Measurements from ENCODE around the gene OLFML1. TPM values are rescaled to one million over a fixed set of nuclear protein-coding genes. Genes with fewer than 3 reads are reported as not detected.

OLFML1 gene
- polyA plus RNA-seq, 4 donors, result 0.81 to 7.7 (median 2.5) TPM; not detected in 1

DNA sequence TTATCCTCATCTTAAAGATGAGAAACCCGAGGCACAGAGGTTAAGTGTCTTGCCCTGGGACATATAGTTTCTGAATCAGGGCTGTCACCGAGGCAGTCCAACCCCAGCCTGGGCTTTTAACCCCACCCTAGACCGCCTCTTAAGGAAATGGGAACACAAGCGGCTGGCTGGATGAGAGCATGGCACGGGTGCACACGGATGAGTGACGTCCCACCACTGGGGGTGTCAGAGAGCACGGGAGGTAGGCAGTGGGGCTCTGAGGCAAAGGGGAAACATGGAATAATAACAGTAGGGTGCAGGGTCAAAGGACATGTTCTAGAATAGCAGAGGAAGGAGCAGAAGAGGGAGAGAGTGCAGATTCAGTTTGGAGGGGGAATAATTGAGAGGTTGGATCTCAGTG lies 50.8 kb downstream of the OLFML1 start:
- DNase-seq (peak; percentile 65 to 76), FAIRE-seq (no peak)
- H3K4me1 ChIP-seq (ENCODE audit: control insufficient read depth in 3 of 3, insufficient read depth in 2 of 3, low read depth in 1 of 3, low read length in 2 of 3), result peaks cover 2 to 11% (median 5%) of the 10 kb centered on the region in 3 donors
- H3K9me3 ChIP-seq (ENCODE audit: control insufficient read depth in 2 of 2, insufficient read depth in 1 of 2, low read depth in 1 of 2, low read length in 1 of 2), result no peaks in the 10 kb centered on the region
- 9 to 27% (median 12%) methylated on average over 8 of the region's 8 CpGs for WGBS, 3 donors
- H3K27me3 ChIP-seq (ENCODE audit: control insufficient read depth in 3 of 3, insufficient read depth in 3 of 3, low read length in 3 of 3), result no peaks in the 10 kb centered on the region
- peaks cover 0 to 7% (median 0%) of the 10 kb centered on the region in 3 donors for H3K36me3 ChIP-seq (ENCODE audit: control insufficient read depth in 3 of 3, insufficient read depth in 2 of 3, low read depth in 1 of 3, low read length in 3 of 3)
- H3K27ac ChIP-seq (ENCODE audit: low read depth in 1 of 3, low read length in 2 of 3), result no peak overlapping the region
- H3K4me3 ChIP-seq (ENCODE audit: low read depth in 1 of 3, low read length in 3 of 3), result no peak overlapping the region

DNA sequence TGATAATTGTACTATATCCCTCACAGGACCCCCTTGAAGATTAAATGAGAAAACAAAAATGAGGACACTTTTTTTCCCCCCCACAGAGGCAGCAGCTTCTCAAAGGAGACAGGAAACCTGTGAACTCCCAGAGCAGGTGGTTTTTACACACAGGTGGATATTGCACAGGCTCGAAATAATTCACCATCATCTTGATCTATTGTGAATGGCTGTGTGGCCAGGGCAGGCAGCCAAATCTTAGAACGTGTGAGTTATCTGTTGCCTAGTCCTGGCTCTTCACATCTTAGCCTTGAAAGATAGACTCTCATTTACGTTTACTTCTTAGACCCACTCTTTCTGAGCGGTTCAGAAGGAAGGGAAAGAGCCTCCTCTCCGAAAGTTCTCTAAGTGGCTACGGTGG lies 52.0 kb downstream of the OLFML1 start:
- Histone ChIP-seq H3K4me3 (ENCODE audit: low read depth in 1 of 3, low read length in 3 of 3) (no peak overlapping the region), H3K36me3 (ENCODE audit: control insufficient read depth in 3 of 3, insufficient read depth in 2 of 3, low read depth in 1 of 3, low read length in 3 of 3) (peaks cover 0 to 7% (median 0%) of the 10 kb centered on the region in 3 donors), H3K4me1 (ENCODE audit: control insufficient read depth in 3 of 3, insufficient read depth in 2 of 3, low read depth in 1 of 3, low read length in 2 of 3) (peaks cover 2 to 11% (median 5%) of the 10 kb centered on the region in 3 donors), H3K27ac (ENCODE audit: low read depth in 1 of 3, low read length in 2 of 3) (no peak overlapping the region), H3K27me3 (ENCODE audit: control insufficient read depth in 3 of 3, insufficient read depth in 3 of 3, low read length in 3 of 3) (no peaks in the 10 kb centered on the region), H3K9me3 (ENCODE audit: control insufficient read depth in 2 of 2, insufficient read depth in 1 of 2, low read depth in 1 of 2, low read length in 1 of 2) (no peaks in the 10 kb centered on the region)
- DNase-seq (no peak), FAIRE-seq (no peak)
- WGBS, 3 donors, result 64 to 72% (median 66%) methylated on average over 6 of the region's 6 CpGs

DNA sequence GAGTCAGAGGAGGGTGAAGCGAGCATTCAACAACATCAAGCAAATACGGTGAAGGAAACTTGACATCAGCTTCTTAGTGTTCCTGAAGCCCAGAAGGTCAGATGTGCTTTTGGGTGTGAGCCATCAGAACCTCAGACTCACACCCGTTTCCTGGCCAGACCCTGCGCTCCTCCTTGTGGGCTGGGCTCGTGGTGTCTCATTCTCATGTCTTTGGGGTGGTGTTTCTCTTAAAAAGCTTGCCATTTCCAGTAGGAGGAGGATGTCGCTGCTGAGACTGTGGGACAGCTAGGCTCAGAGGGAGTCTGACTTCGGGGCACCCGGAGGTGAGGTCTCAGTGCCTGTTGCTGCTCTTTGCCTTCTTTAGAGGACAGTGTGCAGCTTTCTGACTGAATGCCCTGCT lies 52.7 kb downstream of the OLFML1 start:
- H3K4me1 ChIP-seq (ENCODE audit: control insufficient read depth in 3 of 3, insufficient read depth in 2 of 3, low read depth in 1 of 3, low read length in 2 of 3), result peaks cover 2 to 11% (median 5%) of the 10 kb centered on the region in 3 donors
- no peak overlapping the region for H3K27ac ChIP-seq (ENCODE audit: low read depth in 1 of 3, low read length in 2 of 3)
- no peaks in the 10 kb centered on the region for H3K27me3 ChIP-seq (ENCODE audit: control insufficient read depth in 3 of 3, insufficient read depth in 3 of 3, low read length in 3 of 3)
- 67 to 77% (median 77%) methylated on average over 8 of the region's 8 CpGs for WGBS, 3 donors
- no peak overlapping the region for H3K4me3 ChIP-seq (ENCODE audit: low read depth in 1 of 3, low read length in 3 of 3)
- FAIRE-seq (no peak), DNase-seq (no peak)
- H3K36me3 ChIP-seq (ENCODE audit: control insufficient read depth in 3 of 3, insufficient read depth in 2 of 3, low read depth in 1 of 3, low read length in 3 of 3), result peaks cover 0 to 7% (median 0%) of the 10 kb centered on the region in 3 donors
- H3K9me3 ChIP-seq (ENCODE audit: control insufficient read depth in 2 of 2, insufficient read depth in 1 of 2, low read depth in 1 of 2, low read length in 1 of 2), result no peaks in the 10 kb centered on the region

- Histone ChIP-seq H3K4me3 (ENCODE audit: low read depth in 1 of 3, low read length in 3 of 3) (no peak overlapping the region), H3K27me3 (ENCODE audit: control insufficient read depth in 3 of 3, insufficient read depth in 3 of 3, low read length in 3 of 3) (no peaks in the 10 kb centered on the region), H3K36me3 (ENCODE audit: control insufficient read depth in 3 of 3, insufficient read depth in 2 of 3, low read depth in 1 of 3, low read length in 3 of 3) (peaks cover 0 to 7% (median 0%) of the 10 kb centered on the region in 3 donors), H3K9me3 (ENCODE audit: control insufficient read depth in 2 of 2, insufficient read depth in 1 of 2, low read depth in 1 of 2, low read length in 1 of 2) (no peaks in the 10 kb centered on the region), H3K27ac (ENCODE audit: low read depth in 1 of 3, low read length in 2 of 3) (peak overlapping the region in 1 of 3 donors; percentile 7), H3K4me1 (ENCODE audit: control insufficient read depth in 3 of 3, insufficient read depth in 2 of 3, low read depth in 1 of 3, low read length in 2 of 3) (peaks cover 2 to 11% (median 5%) of the 10 kb centered on the region in 3 donors)
- WGBS, 3 donors, result 68 to 78% (median 76%) methylated on average over 12 of the region's 12 CpGs
- no peak for FAIRE-seq
- peak in 1 of 2 donors; percentile 32 for DNase-seq
Observed at GRCh38 chr11:7538466-7539454, 53.5 kb downstream of the OLFML1 start.

DNA sequence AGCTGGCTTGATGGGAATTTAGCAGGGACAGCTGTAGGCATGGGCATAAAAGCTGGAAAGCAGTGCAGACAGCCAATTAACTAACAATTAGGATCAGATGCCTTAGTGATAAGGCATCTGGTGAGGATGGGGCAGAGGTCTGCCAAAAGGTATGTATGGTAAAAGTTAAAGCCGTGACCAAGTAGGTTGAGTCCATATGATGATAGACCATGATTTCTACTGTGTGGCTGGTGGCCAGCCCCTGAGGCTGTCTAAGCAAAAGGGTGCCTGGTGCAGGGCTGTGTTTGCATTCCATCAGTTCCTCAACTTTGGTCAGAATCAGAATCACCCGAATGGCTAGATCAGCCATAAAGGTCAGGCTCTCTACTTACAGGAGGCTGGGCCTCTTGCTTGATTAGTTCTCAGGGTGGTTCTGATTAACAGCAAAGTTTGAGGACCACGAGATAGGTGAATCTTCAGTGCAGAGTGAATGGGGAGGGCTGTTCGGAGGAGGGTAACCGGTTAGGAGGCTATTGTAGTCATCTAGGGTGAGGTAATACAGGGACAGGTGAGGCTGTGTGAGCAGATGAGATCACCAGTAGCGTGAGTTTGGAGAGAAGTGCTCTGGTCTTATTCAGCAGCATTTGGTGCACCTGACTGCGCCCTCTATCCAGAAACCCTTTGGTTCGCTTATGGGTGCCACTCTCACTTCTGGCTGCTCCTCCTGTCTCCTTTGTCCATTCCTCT lies 55.7 kb downstream of the OLFML1 start:
- DNase-seq, result no peak
- no peak overlapping the region for H3K4me3 ChIP-seq (ENCODE audit: low read depth in 1 of 3, low read length in 3 of 3)
- no peaks in the 10 kb centered on the region for H3K27me3 ChIP-seq (ENCODE audit: control insufficient read depth in 3 of 3, insufficient read depth in 3 of 3, low read length in 3 of 3)
- no peaks in the 10 kb centered on the region for H3K9me3 ChIP-seq (ENCODE audit: control insufficient read depth in 2 of 2, insufficient read depth in 1 of 2, low read depth in 1 of 2, low read length in 1 of 2)
- peaks cover 0 to 11% (median 0%) of the 10 kb centered on the region in 3 donors for H3K4me1 ChIP-seq (ENCODE audit: control insufficient read depth in 3 of 3, insufficient read depth in 2 of 3, low read depth in 1 of 3, low read length in 2 of 3)
- WGBS, 3 donors, result 78 to 87% (median 83%) methylated on average over 8 of the region's 8 CpGs
- FAIRE-seq, result no peak
- H3K36me3 ChIP-seq (ENCODE audit: control insufficient read depth in 3 of 3, insufficient read depth in 2 of 3, low read depth in 1 of 3, low read length in 3 of 3), result peaks cover 0 to 3% (median 0%) of the 10 kb centered on the region in 3 donors
- H3K27ac ChIP-seq (ENCODE audit: low read depth in 1 of 3, low read length in 2 of 3), result no peak overlapping the region

- DNase-seq, result no peak
- no peaks in the 10 kb centered on the region for H3K27me3 ChIP-seq (ENCODE audit: control insufficient read depth in 3 of 3, insufficient read depth in 3 of 3, low read length in 3 of 3)
- H3K27ac ChIP-seq (ENCODE audit: low read depth in 1 of 3, low read length in 2 of 3), result no peak overlapping the region
- FAIRE-seq, result no peak
- peaks cover 0 to 7% (median 0%) of the 10 kb centered on the region in 3 donors for H3K36me3 ChIP-seq (ENCODE audit: control insufficient read depth in 3 of 3, insufficient read depth in 2 of 3, low read depth in 1 of 3, low read length in 3 of 3)
- H3K4me3 ChIP-seq (ENCODE audit: low read depth in 1 of 3, low read length in 3 of 3), result no peak overlapping the region
- no peaks in the 10 kb centered on the region for H3K9me3 ChIP-seq (ENCODE audit: control insufficient read depth in 2 of 2, insufficient read depth in 1 of 2, low read depth in 1 of 2, low read length in 1 of 2)
- WGBS, 3 donors, result 83 to 88% (median 86%) methylated on average over 1 of the region's 1 CpG
- H3K4me1 ChIP-seq (ENCODE audit: control insufficient read depth in 3 of 3, insufficient read depth in 2 of 3, low read depth in 1 of 3, low read length in 2 of 3), result peaks cover 0 to 7% (median 0%) of the 10 kb centered on the region in 3 donors
Observed at GRCh38 chr11:7543302-7543701, 58.0 kb downstream of the OLFML1 start.

DNA sequence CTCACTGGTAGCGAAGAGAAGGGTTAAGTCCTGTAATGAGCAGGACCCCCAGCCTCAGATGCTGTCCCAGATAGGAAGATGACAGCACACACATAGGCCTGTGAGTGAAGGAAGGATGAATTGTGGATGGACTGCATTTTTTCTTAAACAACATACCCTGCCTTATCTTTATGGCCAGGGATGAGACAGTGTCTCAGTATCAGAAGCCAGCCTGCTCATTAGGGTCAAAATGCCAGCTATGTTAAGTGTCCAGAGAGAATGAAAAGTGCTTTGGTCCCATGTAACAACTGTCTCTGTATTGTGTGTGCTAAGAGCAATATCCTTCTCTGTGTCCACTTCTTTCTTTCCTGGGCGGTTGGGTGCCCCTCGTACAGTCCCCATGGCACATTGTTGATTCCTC lies 58.7 kb downstream of the OLFML1 start:
- WGBS, 3 donors, result 92 to 98% (median 94%) methylated on average over 3 of the region's 3 CpGs
- Histone ChIP-seq H3K4me3 (ENCODE audit: low read depth in 1 of 3, low read length in 3 of 3) (no peak overlapping the region), H3K27me3 (ENCODE audit: control insufficient read depth in 3 of 3, insufficient read depth in 3 of 3, low read length in 3 of 3) (no peaks in the 10 kb centered on the region), H3K9me3 (ENCODE audit: control insufficient read depth in 2 of 2, insufficient read depth in 1 of 2, low read depth in 1 of 2, low read length in 1 of 2) (no peaks in the 10 kb centered on the region), H3K27ac (ENCODE audit: low read depth in 1 of 3, low read length in 2 of 3) (no peak overlapping the region), H3K4me1 (ENCODE audit: control insufficient read depth in 3 of 3, insufficient read depth in 2 of 3, low read depth in 1 of 3, low read length in 2 of 3) (peaks cover 0 to under 1% (median 0%) of the 10 kb centered on the region in 3 donors), H3K36me3 (ENCODE audit: control insufficient read depth in 3 of 3, insufficient read depth in 2 of 3, low read depth in 1 of 3, low read length in 3 of 3) (peaks cover 0 to 6% (median 0%) of the 10 kb centered on the region in 3 donors)
- no peak for FAIRE-seq
- DNase-seq, result no peak

GRCh38 chr11:7545611-7546010 lies 60.3 kb downstream of the OLFML1 start:
- peaks cover 0 to 4% (median 0%) of the 10 kb centered on the region in 3 donors for H3K36me3 ChIP-seq (ENCODE audit: control insufficient read depth in 3 of 3, insufficient read depth in 2 of 3, low read depth in 1 of 3, low read length in 3 of 3)

More at GRCh38 chr11:7545611-7546010, 60.3 kb downstream of the OLFML1 start:
- FAIRE-seq (no peak), DNase-seq (no peak)
- H3K4me1 ChIP-seq (ENCODE audit: control insufficient read depth in 3 of 3, insufficient read depth in 2 of 3, low read depth in 1 of 3, low read length in 2 of 3), result no peaks in the 10 kb centered on the region
- no peak overlapping the region for H3K27ac ChIP-seq (ENCODE audit: low read depth in 1 of 3, low read length in 2 of 3)
- H3K4me3 ChIP-seq (ENCODE audit: low read depth in 1 of 3, low read length in 3 of 3), result no peak overlapping the region
- no peaks in the 10 kb centered on the region for H3K27me3 ChIP-seq (ENCODE audit: control insufficient read depth in 3 of 3, insufficient read depth in 3 of 3, low read length in 3 of 3)
- 90 to 92% (median 90%) methylated on average over 4 of the region's 4 CpGs for WGBS, 3 donors
- no peaks in the 10 kb centered on the region for H3K9me3 ChIP-seq (ENCODE audit: control insufficient read depth in 2 of 2, insufficient read depth in 1 of 2, low read depth in 1 of 2, low read length in 1 of 2)
